Heart right ventricle (tissue), 16 donors: ENCODE results near the gene ILRUN. TPM values are rescaled to one million over a fixed set of nuclear protein-coding genes. Genes with fewer than 3 reads are reported as not detected.

ENCODE experiments used
- ATAC-seq, 8 donors: fragments of 200-7000 bp; cut with Tn5 transposase; one replicate each; pipeline ENCODE4 v1.9.1; 2020; ENCODE audit warnings: mild to moderate bottlenecking in 8 of 8, moderate library complexity in 8 of 8, moderate number of reproducible peaks in 1 of 8
- DNase-seq, 2 donors: peaks; one replicate each; pipeline ENCODE4 v3.0.0-alpha.2; 2020
- H3K27ac ChIP-seq, 10 donors: fragments of 200-600 bp; sonication (generic) in 2 of 10; one replicate each; pipeline versions ENCODE4 v1.5.0 to v1.8.0; 2020 to 2022; ENCODE audit warnings: mild to moderate bottlenecking in 3 of 10
- H3K27me3 ChIP-seq, 7 donors: fragments of 200-600 bp; one replicate each; pipeline ENCODE4 v1.8.0; 2021 to 2022; ENCODE audit warnings: mild to moderate bottlenecking in 2 of 7
- H3K36me3 ChIP-seq, 9 donors: fragments of 200-600 bp; sonication (generic) in 1 of 9; one replicate each; pipeline versions ENCODE4 v1.5.0 to v1.8.0; 2020 to 2022; ENCODE audit warnings: mild to moderate bottlenecking in 2 of 9
- H3K4me1 ChIP-seq, 9 donors: fragments of 200-600 bp; sonication (generic) in 1 of 9; one replicate each; pipeline versions ENCODE4 v1.5.0 to v1.8.0; 2020 to 2022; ENCODE audit warnings: mild to moderate bottlenecking in 4 of 9
- H3K4me3 ChIP-seq, 10 donors: fragments of 200-600 bp; sonication (generic) in 2 of 10; one replicate each; pipeline versions ENCODE4 v1.5.0 to v1.8.0; 2020 to 2022; ENCODE audit warnings: mild to moderate bottlenecking in 7 of 10, moderate library complexity in 2 of 10
- H3K9me3 ChIP-seq, 11 donors: fragments of 200-600 bp in 10 of 11; sonication (generic) in 2 of 11; one replicate each; pipeline versions ENCODE4 v1.5.0 to v1.8.0; 2013 to 2022; ENCODE audit warnings: mild to moderate bottlenecking in 2 of 11, control low read depth in 1 of 11, moderate library complexity in 1 of 11
- CTCF ChIP-seq, 9 donors: fragments of 200-600 bp; sonication (generic) in 2 of 9; IDR thresholded peaks; one replicate each; pipeline versions ENCODE4 v1.5.0 to v1.8.0; 2021 to 2022; ENCODE audit warnings: antibody characterized with exemption in 9 of 9, mild to moderate bottlenecking in 5 of 9, moderate library complexity in 1 of 9
- WGBS, 2 donors: extraction: QIAGEN DNeasy Blood & Tissue Kit; methylation state at CpG; one replicate each; pipeline ENCODE4 v1.1.7; 2013; ENCODE audit warnings: inconsistent platforms in 1 of 2; 5-methylcytosine and 5-hydroxymethylcytosine counted together
- intact Hi-C, 10 donors: fragments of 100-400 bp; cut with DNase I; formaldehyde crosslinking; loops; one replicate each; pipeline versions ENCODE4 v1.11.1 to v1.14.2; 2022
- polyA plus RNA-seq, 2 donors: library from polyadenylated mRNA; stranded (reverse); fragments of 200-250 nt; gene quantifications; one replicate each; pipeline ENCODE4 v1.2.3, GENCODE V29; 2013
- total RNA-seq, 10 donors: library from RNA; stranded (reverse); fragmentation: NEBNext Ultra II Directional in 3 of 10; extraction: Animal tissue kit (Norgen Biotek cat#: 25700) in 3 of 10; gene quantifications; one replicate each; pipeline versions ENCODE4 v1.2.1 to v1.2.4, GENCODE V29; 2021 to 2023
- donor health status: Arrhythmogenic right ventricular cardiomyopathy.
- donor health status: ischemic (EF 13 %, LVEDD 7.1; RV severe dilation, severe dysfunction).
- donor health status: healthy with polysubstance abuse.
- donor health status: DM: no; HTN: yes; CAD: no.
- donor health status: DM: no; HTN: no; CAD: no.
- donor health status: ischemic (EF 25% LVEDD 6.9; RV normal size, moderate dysfunction).
- donor health status: ischemic (EF 25% LVEDD 5.7; RV mildly dilated, moderate dysfunction).
- donor health status: healthy.
- donor health status: DM: yes; HTN: yes; CAD: no.
- donor health status: Ischemic cardiomyopathy.
- donor health status: ischemic (EF 35%, LVEDD 5.7; RV mildly dilated, moderate dysfunction).
- donor health status: nonischemic (EF 11% LVEDD 7.7; RV severe dilation, severe dysfunction).
- donor health status: DM: yes; HTN: yes; CAD: no.
- donor health status: PGD.
- donor health status: ischemic (EF 29% LVEDD 5.4; RV normal size, mild dysfunction).
- donor health status: nonischemic (EF 23%, LVEDD 6.1; RV moderate dilation, normal function).

Gene ILRUN
- total and polyA plus RNA-seq, 12 donors = 54.9 to 157 (median 113) TPM

DNA sequence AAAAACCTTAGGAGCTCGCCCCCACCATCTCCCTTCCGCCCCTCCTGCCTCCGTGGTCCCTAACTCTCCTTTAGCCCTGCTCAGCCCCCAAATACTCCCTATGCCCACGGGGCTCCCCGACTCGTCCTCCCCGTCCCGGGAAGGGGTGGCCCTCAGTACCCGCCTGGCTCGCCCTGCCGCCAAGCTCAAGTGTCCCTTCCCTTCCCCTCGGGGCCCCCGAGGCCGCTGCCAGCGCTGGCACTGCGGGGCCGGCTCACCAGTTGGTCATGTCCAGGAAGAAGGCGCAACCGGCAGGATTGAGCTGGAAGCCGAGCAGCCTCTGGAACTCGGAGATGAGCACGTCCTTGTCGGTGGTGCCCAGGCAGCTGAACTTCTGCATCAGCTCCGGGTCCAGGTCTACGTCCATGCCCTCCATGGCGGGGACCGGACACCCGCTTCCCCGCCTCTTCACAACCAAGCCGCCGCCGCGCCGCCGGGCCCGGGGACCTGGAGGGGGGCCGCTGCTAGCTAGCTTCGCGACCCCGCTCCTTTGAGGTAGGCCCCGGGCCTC is 303 bp downstream of the ILRUN start:
- WGBS, 2 donors = 0% methylated on average over 41 of the region's 41 CpGs
- DNase-seq = peak in 1 of 2 donors; percentile 70

GRCh38 chr6:34695729-34696188 is 808 bp downstream of the ILRUN start:
- peak in 1 of 8 donors; percentile 3 for ATAC-seq

More for the DNA sequence above, 303 bp downstream of the ILRUN start:
- intact Hi-C loops = loop anchor here in 7 of 10 donors (2.0 to 10.0 kb wide), 4 partner anchors 39 to 61 kb away; partner anchors contain the start of gene SNRPC (in 5 of the 7)
- peak overlapping the region; percentile 91 to 99 (median 97) for H3K27ac ChIP-seq
- no peaks in the 10 kb centered on the region for H3K9me3 ChIP-seq
- peaks cover 0 to 5% (median 0%) of the 10 kb centered on the region in 9 donors for H3K36me3 ChIP-seq
- no peak for TF ChIP-seq CTCF (IDR thresholded peaks at IDR 0.05)
- H3K4me3 ChIP-seq = peak overlapping the region; percentile 89 to 100 (median 96)
- ATAC-seq = peak; percentile 64 to 82 (median 70)
- peaks cover 5 to 50% (median 32%) of the 10 kb centered on the region in 9 donors for H3K4me1 ChIP-seq
- H3K27me3 ChIP-seq = no peaks in the 10 kb centered on the region

DNA sequence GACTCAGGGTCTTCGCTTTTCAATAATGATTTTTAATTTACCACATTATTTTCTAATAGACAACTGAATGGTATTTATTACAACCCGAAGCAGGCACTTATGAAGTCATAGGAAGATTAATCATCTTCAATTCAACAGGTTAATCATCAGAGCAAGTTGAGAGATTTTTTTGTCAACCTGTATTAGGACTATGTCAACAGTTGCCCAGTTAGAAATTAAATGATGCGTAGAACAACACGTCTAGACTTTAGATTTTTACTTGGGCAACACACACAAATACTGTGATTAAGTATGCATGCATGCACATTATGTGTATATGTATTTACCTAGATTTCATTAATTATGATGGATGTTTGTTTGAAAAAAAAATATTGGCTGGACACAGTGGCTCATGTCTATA is 4.3 kb downstream of the ILRUN start:
- 91 to 92% methylated on average over 4 of the region's 4 CpGs for WGBS, 2 donors
- intact Hi-C loops = loop anchor here in 1 of 10 donors (10.0 kb wide), 1 partner anchor 63 kb away; the partner anchor contains the start of gene SNRPC
- Histone ChIP-seq H3K27me3 (no peaks in the 10 kb centered on the region), H3K27ac (no peak overlapping the region), H3K4me3 (no peak overlapping the region), H3K9me3 (no peaks in the 10 kb centered on the region), H3K36me3 (peaks cover 0 to 17% (median 0%) of the 10 kb centered on the region in 9 donors), H3K4me1 (peaks cover 5 to 51% (median 43%) of the 10 kb centered on the region in 9 donors)
- no peak for TF ChIP-seq CTCF (IDR thresholded peaks at IDR 0.05)
- no peak for DNase-seq
- ATAC-seq = no peak

More at GRCh38 chr6:34695729-34696188, 808 bp downstream of the ILRUN start:
- DNase-seq = no peak
- Histone ChIP-seq H3K9me3 (no peaks in the 10 kb centered on the region), H3K27me3 (no peaks in the 10 kb centered on the region), H3K4me1 (peaks cover 5 to 51% (median 37%) of the 10 kb centered on the region in 9 donors), H3K27ac (peak overlapping the region; percentile 91 to 99 (median 97)), H3K36me3 (peaks cover 0 to 5% (median 0%) of the 10 kb centered on the region in 9 donors), H3K4me3 (peak overlapping the region; percentile 89 to 100 (median 96))
- intact Hi-C loops = loop anchor here in 7 of 10 donors (2.0 to 10.0 kb wide), 4 partner anchors 38 to 62 kb away; partner anchors contain the start of gene SNRPC (in 5 of the 7)
- TF ChIP-seq CTCF (IDR thresholded peaks at IDR 0.05) = no peak
- WGBS, 2 donors = 4 to 9% methylated on average over 5 of the region's 5 CpGs

- Histone ChIP-seq H3K36me3 (peaks cover 0 to 16% (median 0%) of the 10 kb centered on the region in 9 donors), H3K4me1 (peaks cover 5 to 47% (median 37%) of the 10 kb centered on the region in 9 donors), H3K27me3 (no peaks in the 10 kb centered on the region), H3K27ac (no peak overlapping the region), H3K9me3 (no peaks in the 10 kb centered on the region), H3K4me3 (no peak overlapping the region)
- DNase-seq (no peak), ATAC-seq (no peak)
- intact Hi-C loops = loop anchor here in 1 of 10 donors (10.0 kb wide), 1 partner anchor 65 kb away; the partner anchor contains the start of gene SNRPC
- no peak for TF ChIP-seq CTCF (IDR thresholded peaks at IDR 0.05)
Observed at GRCh38 chr6:34689742-34690141, 6.8 kb downstream of the ILRUN start.
